GM18907 (cell line): ENCODE results near the gene LAMP1.
"Not testable (repeated sequence)": the region's sequence is repeated elsewhere in the genome, so short reads cannot be mapped to it uniquely, and the experiment has no call there.

Experiments
- ATAC-seq: cut with Tn5 transposase; IDR thresholded peaks from one replicate; pipeline ENCODE4 v1.9.1; 2021; ENCODE audit warnings: mild to moderate bottlenecking, moderate library complexity; ENCODE audit not compliant: unreplicated experiment

Gene LAMP1

GRCh38 chr13:113296823-113297369 is at the start of gene LAMP1:
TSS of gene LAMP1 (plus strand) at chr13:113297239. CDS start at chr13:113297435, 196 bp downstream.
- ATAC-seq = peak; percentile 80

GRCh38 chr13:113252516-113253095 is 44.4 kb upstream of the LAMP1 start:
- ATAC-seq = no peak

- not testable (repeated sequence) for ATAC-seq
These were observed 39.1 kb upstream of the LAMP1 start for GRCh38 chr13:113257908-113258307.

- no peak for ATAC-seq
These were observed 38.6 kb upstream of the LAMP1 start for GRCh38 chr13:113258321-113259054.

- no peak for ATAC-seq
These were observed 36.0 kb upstream of the LAMP1 start for GRCh38 chr13:113260996-113261395.

GRCh38 chr13:113263016-113263415 is 34.0 kb upstream of the LAMP1 start:
- ATAC-seq = not testable (repeated sequence)

GRCh38 chr13:113267642-113268405 is 29.2 kb upstream of the LAMP1 start:
- ATAC-seq = no peak

- ATAC-seq = no peak
These were observed 25.0 kb upstream of the LAMP1 start for GRCh38 chr13:113272031-113272430.

- no peak for ATAC-seq
These were observed 24.3 kb upstream of the LAMP1 start for GRCh38 chr13:113272701-113273181.

GRCh38 chr13:113273321-113273720 is 23.7 kb upstream of the LAMP1 start:
- no peak for ATAC-seq

- ATAC-seq = no peak
These were observed 23.0 kb upstream of the LAMP1 start for GRCh38 chr13:113273851-113274590.

- ATAC-seq = no peak
These were observed 22.3 kb upstream of the LAMP1 start for GRCh38 chr13:113274721-113275120.

- ATAC-seq = no peak
These were observed 21.7 kb upstream of the LAMP1 start for GRCh38 chr13:113275387-113275786.

- ATAC-seq = no peak
These were observed 16.9 kb upstream of the LAMP1 start for GRCh38 chr13:113280126-113280525.

- no peak for ATAC-seq
These were observed 13.1 kb upstream of the LAMP1 start for GRCh38 chr13:113283904-113284303.

GRCh38 chr13:113288880-113289279 is 8.2 kb upstream of the LAMP1 start:
- ATAC-seq = no peak

- ATAC-seq = no peak
These were observed 5.9 kb upstream of the LAMP1 start for GRCh38 chr13:113291129-113291528.

GRCh38 chr13:113292021-113292862 is 4.8 kb upstream of the LAMP1 start:
- no peak for ATAC-seq

GRCh38 chr13:113293686-113294085 is 3.4 kb upstream of the LAMP1 start:
- no peak for ATAC-seq

- no peak for ATAC-seq
These were observed 1.3 kb upstream of the LAMP1 start for GRCh38 chr13:113295776-113296175.
